B cell (primary cell): Measurements from ENCODE around the gene SAMD10. TPM values are rescaled to one million over a fixed set of nuclear protein-coding genes. Genes with fewer than 3 reads are reported as not detected.

Experiments
- ATAC-seq: fragments of 200-7000 bp; cut with Tn5 transposase; one replicate; pipeline ENCODE4 v1.10.0; 2021; ENCODE audit warnings: low read depth, mild to moderate bottlenecking, moderate number of reproducible peaks, moderate library complexity
- CTCF ChIA-PET: fragments of 350-600 bp; sonication (Branson Sonifier 250); formaldehyde crosslinking; loops from one replicate; lab custom pipeline; 2021; ENCODE audit warnings: antibody characterized with exemption, inconsistent platforms; lab: Charles Lee
- POLR2A ChIA-PET: fragments of 350-600 bp; sonication (Branson Sonifier 250); formaldehyde crosslinking; loops from one replicate; lab custom pipeline; 2021; ENCODE audit warnings: antibody characterized with exemption; lab: Charles Lee
- DNase-seq: peaks from one replicate; pipeline ENCODE4 v3.0.0; 2013
- H2AFZ ChIP-seq: 2 replicates; pipeline ENCODE4 v1.6.1; 2012; ENCODE audit warnings: mild to moderate bottlenecking, low read depth, low read length; ENCODE audit not compliant: insufficient read depth, poor library complexity, severe bottlenecking
- H3K27ac ChIP-seq, 2 donors: 1 replicate in 1 of 2; 2 replicates in 1 of 2; pipeline ENCODE4 v1.5.1; 2012 to 2013; ENCODE audit warnings: low read length in 2 of 2, mild to moderate bottlenecking in 2 of 2, moderate library complexity in 1 of 2
- H3K27me3 ChIP-seq, 4 experiments: fragments of 200-600 bp in 1 of 4; sonication (generic) in 1 of 4; replicated peaks in 1 of 4; 1 replicate in 2 of 4; 2 replicates in 2 of 4; pipeline versions ENCODE4 v1.6.1 to v1.7.0; 2013 to 2016; ENCODE audit warnings: low read length in 3 of 4, mild to moderate bottlenecking in 2 of 4, mixed read lengths in 1 of 4, moderate library complexity in 1 of 4; ENCODE audit not compliant: insufficient read depth in 4 of 4, control insufficient read depth in 3 of 4; ENCODE audit errors: control extremely low read depth in 1 of 4
- H3K36me3 ChIP-seq, 2 experiments: replicated peaks in 1 of 2; 1 replicate in 1 of 2; 2 replicates in 1 of 2; pipeline versions ENCODE4 v1.6.1 to v1.7.1; 2013; ENCODE audit warnings: low read length in 1 of 2; ENCODE audit not compliant: insufficient read depth in 2 of 2, control insufficient read depth in 1 of 2; ENCODE audit errors: control extremely low read depth in 1 of 2, extremely low read depth in 1 of 2
- H3K4me1 ChIP-seq, 2 donors: fragments of 200-600 bp in 1 of 2; sonication (generic) in 1 of 2; 1 replicate in 1 of 2; 2 replicates in 1 of 2; pipeline versions ENCODE4 v1.5.1 to v1.6.1; 2013 to 2017; ENCODE audit warnings: low read length in 2 of 2; ENCODE audit not compliant: control insufficient read depth in 2 of 2, insufficient read depth in 2 of 2
- H3K4me2 ChIP-seq: replicated peaks from 2 replicates; pipeline ENCODE3; 2012; ENCODE audit warnings: mild to moderate bottlenecking, low read depth, low read length; ENCODE audit not compliant: poor library complexity, severe bottlenecking
- H3K4me3 ChIP-seq, 5 experiments: fragments of 200-600 bp in 1 of 5; sonication (generic) in 1 of 5; 1 replicate in 3 of 5; 2 replicates in 2 of 5; pipeline versions ENCODE4 v1.5.1 to v1.7.0; 2011 to 2016; ENCODE audit warnings: low read length in 4 of 5, mild to moderate bottlenecking in 4 of 5, low read depth in 2 of 5, control low read depth in 1 of 5, moderate library complexity in 1 of 5; ENCODE audit not compliant: insufficient read depth in 1 of 5; ENCODE audit errors: control extremely low read depth in 1 of 5, extremely low read depth in 1 of 5
- H3K79me2 ChIP-seq: fragments of 200-600 bp; sonication (generic); one replicate; pipeline ENCODE4 v1.6.0; 2016; ENCODE audit warnings: low read length; ENCODE audit not compliant: control insufficient read depth, insufficient read depth
- H3K9ac ChIP-seq: fragments of 200-600 bp; sonication (generic); 2 replicates; pipeline ENCODE4 v1.6.1; 2017; ENCODE audit warnings: mild to moderate bottlenecking, low read length, moderate library complexity
- H3K9me3 ChIP-seq, 3 donors: one replicate each; pipeline versions ENCODE4 v1.6.1 to v1.7.1; 2013; ENCODE audit warnings: low read length in 2 of 3; ENCODE audit not compliant: control insufficient read depth in 2 of 3, insufficient read depth in 1 of 3; ENCODE audit errors: control extremely low read depth in 1 of 3
- H4K20me1 ChIP-seq: 2 replicates; pipeline ENCODE4 v1.6.0; 2012; ENCODE audit warnings: mild to moderate bottlenecking, low read length; ENCODE audit not compliant: insufficient read depth, control insufficient read depth, poor library complexity, severe bottlenecking
- H3K27ac Mint-ChIP-seq: one replicate; pipeline ENCODE4 v1.8.0; 2021; ENCODE audit warnings: mixed read lengths
- H3K27me3 Mint-ChIP-seq: one replicate; pipeline ENCODE4 v1.8.0; 2021; ENCODE audit warnings: mixed read lengths
- H3K4me1 Mint-ChIP-seq: one replicate; pipeline ENCODE4 v1.8.0; 2021; ENCODE audit warnings: mixed read lengths
- H3K4me3 Mint-ChIP-seq: one replicate; pipeline ENCODE4 v1.8.0; 2021; ENCODE audit warnings: mixed read lengths
- H3K9me3 Mint-ChIP-seq: one replicate; pipeline ENCODE4 v1.8.0; 2022; ENCODE audit warnings: mixed read lengths; ENCODE audit not compliant: insufficient read depth
- CTCF ChIP-seq: fragments of 200-600 bp; IDR thresholded peaks from one replicate; pipeline ENCODE4 v1.8.0; 2022; ENCODE audit warnings: antibody characterized with exemption, mild to moderate bottlenecking
- EZH2 ChIP-seq: IDR thresholded peaks from 2 replicates; pipeline ENCODE4 v1.6.1; 2012; ENCODE audit warnings: borderline replicate concordance, low read depth, mild to moderate bottlenecking, moderate library complexity, low read length; ENCODE audit not compliant: insufficient read depth, poor library complexity, severe bottlenecking
- WGBS: methylation state at CpG from one replicate; pipeline ENCODE4 v1.1.5; 2013; ENCODE audit warnings: missing lambda C conversion rate; ENCODE audit not compliant: insufficient coverage; 5-methylcytosine and 5-hydroxymethylcytosine counted together
- intact Hi-C: fragments of 100-400 bp; cut with micrococcal nuclease; formaldehyde crosslinking; loops from one replicate; pipeline ENCODE4 v1.10.0; 2022
- polyA plus RNA-seq: library from polyadenylated mRNA; depleted of rRNA; stranded (reverse); fragments of >200 nt; gene quantifications from 2 replicates; pipeline ENCODE4 v1.2.3, GENCODE V29; 2012
- total RNA-seq, 2 donors: library from RNA; stranded (reverse); fragments of 120-200 nt in 1 of 2; gene quantifications; 1 replicate in 1 of 2; 2 replicates in 1 of 2; pipeline versions ENCODE4 v1.2.3 to v1.2.4, GENCODE V29; 2013 to 2022

The SAMD10 gene
- total and polyA plus RNA-seq, 2 donors (not counting 1 experiment from before 2014, with no cell fraction given) = 12.7 to 34.2 TPM

- Mint-ChIP-seq H3K27me3 (no peaks in the 10 kb centered on the region), H3K4me1 (peaks cover 66% of the 10 kb centered on the region)
These were observed 28.6 kb downstream of the SAMD10 start for GRCh38 chr20:63950701-63951397.

More at GRCh38 chr20:63950701-63951397, 28.6 kb downstream of the SAMD10 start:
- Histone ChIP-seq H3K27me3 (no peaks in the 10 kb centered on the region), H4K20me1 (peaks cover 96% of the 10 kb centered on the region), H3K4me2 (peak overlapping the region; percentile 58), H3K9ac (no peak overlapping the region), H3K36me3 (peaks cover 0 to 4% of the 10 kb centered on the region in 2 experiments), H3K79me2 (peaks cover 99% of the 10 kb centered on the region), H3K9me3 (no peaks in the 10 kb centered on the region), H2AFZ (no peak overlapping the region), H3K4me1 (peaks cover 71 to 78% of the 10 kb centered on the region in 2 donors), H3K27ac (peak overlapping the region in 1 of 2 donors; percentile 46), H3K4me3 (no peak overlapping the region)
- peak overlapping the region; percentile 74 for H3K27ac Mint-ChIP-seq
- DNase-seq (no peak), ATAC-seq (no peak)
- POLR2A ChIA-PET = interaction anchor here (1.0 kb wide), 1 partner anchor 86 kb away, joined by 3 read pairs; the partner anchor contains the start of gene TPD52L2
- TF ChIP-seq CTCF = no peak
- no peak for TF ChIP-seq EZH2
- intact Hi-C loops = no loop called here
- WGBS = 92% methylated on average over 19 of the region's 20 CpGs
- CTCF ChIA-PET = no interaction called here
- H3K9me3 Mint-ChIP-seq = no peaks in the 10 kb centered on the region
- peak overlapping the region; percentile 44 for H3K4me3 Mint-ChIP-seq
